ENCODE measurements around the gene DSG2. TPM values are rescaled to one million over a fixed set of nuclear protein-coding genes. Genes with fewer than 3 reads are reported as not detected.

The DSG2 gene
- total RNA-seq, 1 experiment from 2014 or later, result 123 TPM

DNA sequence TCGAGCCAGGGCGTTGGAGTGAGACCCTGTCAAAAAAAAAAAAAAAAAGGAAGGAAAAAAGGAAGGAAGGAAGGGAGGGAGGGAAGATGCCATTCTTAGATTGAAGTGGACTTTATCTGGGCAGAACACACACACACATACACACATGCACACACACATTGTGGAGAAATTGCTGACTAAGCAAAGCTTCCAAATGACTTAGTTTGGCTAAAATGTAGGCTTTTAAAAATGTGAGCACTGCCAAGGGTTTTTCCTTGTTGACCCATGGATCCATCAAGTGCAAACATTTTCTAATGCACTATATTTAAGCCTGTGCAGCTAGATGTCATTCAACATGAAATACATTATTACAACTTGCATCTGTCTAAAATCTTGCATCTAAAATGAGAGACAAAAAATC lies 93.1 kb downstream of the DSG2 start:
- no peaks in the 10 kb centered on the region for H3K79me2 ChIP-seq (ENCODE audit: insufficient read depth, low read length)
- H3K27me3 ChIP-seq (ENCODE audit: insufficient read depth, low read length), result no peaks in the 10 kb centered on the region
- POLR2A ChIA-PET, result interaction anchor here (0.7 kb wide), 1 partner anchor 13 kb away, joined by 3 read pairs; no protein-coding TSS in a partner anchor
- no peak overlapping the region for H2AFZ ChIP-seq (ENCODE audit: low read depth, low read length, poor library complexity, severe bottlenecking)
- CTCF ChIA-PET, result no interaction called here
- no peak overlapping the region for H3K4me2 ChIP-seq (ENCODE audit: low read length)
- H3K4me1 ChIP-seq (ENCODE audit: control insufficient read depth in 1 of 2, insufficient read depth in 2 of 2, low read length in 2 of 2), result no peaks in the 10 kb centered on the region
- TF ChIP-seq ZFX (IDR thresholded peaks at IDR 0.05), result no peak
- TF ChIP-seq ELF1 (IDR thresholded peaks at IDR 0.05; ENCODE audit: borderline replicate concordance, low read depth), result no peak
- no peak overlapping the region for H3K27ac ChIP-seq (ENCODE audit: low read depth, low read length)
- intact Hi-C loops (cut with micrococcal nuclease), result no loop called here
- H3K9ac ChIP-seq (ENCODE audit: low read length), result no peak overlapping the region
- ATAC-seq (no peak), DNase-seq (ENCODE audit: low read depth, low spot score) (no peak)
- no peaks in the 10 kb centered on the region for H3K36me3 ChIP-seq (ENCODE audit: control insufficient read depth in 1 of 2, insufficient read depth in 2 of 2, low read length in 2 of 2)
- no peaks in the 10 kb centered on the region for H3K9me3 ChIP-seq (ENCODE audit: control insufficient read depth in 1 of 2, insufficient read depth in 1 of 2, low read depth in 1 of 2, low read length in 2 of 2)
- H3K9me2 ChIP-seq (ENCODE audit: insufficient read depth), result no peaks in the 10 kb centered on the region
- RAD21 ChIA-PET (ENCODE audit: low non-redundant PET in 1 of 2, low total read pairs in 2 of 2, uncharacterized antibody in 2 of 2, unreplicated experiment in 2 of 2), result no interaction called here
- no peaks in the 10 kb centered on the region for H4K20me1 ChIP-seq (ENCODE audit: insufficient read depth)
- BruUV-seq (replicated peaks), result no TSS peak
- H3K4me3 ChIP-seq (replicated peaks in 1 of 2; ENCODE audit: low read depth in 1 of 2, low read length in 2 of 2), result no peak overlapping the region

DNA sequence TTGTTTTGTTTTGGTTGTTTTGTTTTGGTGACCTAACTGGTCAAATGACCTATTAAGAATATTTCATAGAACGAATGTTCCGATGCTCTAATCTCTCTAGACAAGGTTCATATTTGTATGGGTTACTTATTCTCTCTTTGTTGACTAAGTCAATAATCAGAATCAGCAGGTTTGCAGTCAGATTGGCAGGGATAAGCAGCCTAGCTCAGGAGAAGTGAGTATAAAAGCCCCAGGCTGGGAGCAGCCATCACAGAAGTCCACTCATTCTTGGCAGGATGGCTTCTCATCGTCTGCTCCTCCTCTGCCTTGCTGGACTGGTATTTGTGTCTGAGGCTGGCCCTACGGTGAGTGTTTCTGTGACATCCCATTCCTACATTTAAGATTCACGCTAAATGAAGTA lies 93.7 kb downstream of the DSG2 start, which contains the start of gene TTR:
TTR (plus strand) TSS at position 250 of the 400 bp plus-strand sequence; CDS start at position 276, 26 bp downstream.
- no peak for DNase-seq (ENCODE audit: low read depth, low spot score)
- H3K27ac ChIP-seq (ENCODE audit: low read depth, low read length), result no peak within 1 kb of the TSS
- no peaks in the 10 kb centered on the region for H4K20me1 ChIP-seq (ENCODE audit: insufficient read depth)
- intact Hi-C loops (cut with micrococcal nuclease), result no loop called here
- no peak within 1 kb of the TSS for H3K4me3 ChIP-seq (replicated peaks in 1 of 2; ENCODE audit: low read depth in 1 of 2, low read length in 2 of 2)
- H2AFZ ChIP-seq (ENCODE audit: low read depth, low read length, poor library complexity, severe bottlenecking), result no peak within 1 kb of the TSS
- no peaks in the 10 kb centered on the region for H3K9me3 ChIP-seq (ENCODE audit: control insufficient read depth in 1 of 2, insufficient read depth in 1 of 2, low read depth in 1 of 2, low read length in 2 of 2)
- no peaks in the 10 kb centered on the region for H3K4me1 ChIP-seq (ENCODE audit: control insufficient read depth in 1 of 2, insufficient read depth in 2 of 2, low read length in 2 of 2)
- no peak within 1 kb of the TSS for H3K9ac ChIP-seq (ENCODE audit: low read length)
- no peak within 1 kb of the TSS for H3K4me2 ChIP-seq (ENCODE audit: low read length)
- H3K79me2 ChIP-seq (ENCODE audit: insufficient read depth, low read length), result no peaks in the 10 kb centered on the region
- ChIA-PET CTCF (no interaction called here), POLR2A (no interaction called here), RAD21 (ENCODE audit: low non-redundant PET in 1 of 2, low total read pairs in 2 of 2, uncharacterized antibody in 2 of 2, unreplicated experiment in 2 of 2) (no interaction called here)
- H3K27me3 ChIP-seq (ENCODE audit: insufficient read depth, low read length), result no peaks in the 10 kb centered on the region
- BruUV-seq (replicated peaks), result no TSS peak
- no peaks in the 10 kb centered on the region for H3K36me3 ChIP-seq (ENCODE audit: control insufficient read depth in 1 of 2, insufficient read depth in 2 of 2, low read length in 2 of 2)
- H3K9me2 ChIP-seq (ENCODE audit: insufficient read depth), result no peaks in the 10 kb centered on the region
- no peak for ATAC-seq
- TF ChIP-seq, protein P1, sequence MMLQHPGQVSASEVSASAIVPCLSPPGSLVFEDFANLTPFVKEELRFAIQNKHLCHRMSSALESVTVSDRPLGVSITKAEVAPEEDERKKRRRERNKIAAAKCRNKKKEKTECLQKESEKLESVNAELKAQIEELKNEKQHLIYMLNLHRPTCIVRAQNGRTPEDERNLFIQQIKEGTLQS (IDR thresholded peaks at IDR 0.05), result no peak
- TF ChIP-seq SP1 (IDR thresholded peaks at IDR 0.05; ENCODE audit: low read depth) (no peak), TCF7L2 (IDR thresholded peaks at IDR 0.05; ENCODE audit: borderline replicate concordance, extremely low read depth, insufficient read depth, insufficient read length) (no peak), EZH2 (IDR thresholded peaks at IDR 0.05) (no peak), ELF1 (IDR thresholded peaks at IDR 0.05; ENCODE audit: borderline replicate concordance, low read depth) (no peak), SRF (IDR thresholded peaks at IDR 0.05; ENCODE audit: low read depth) (no peak), CEBPB (IDR thresholded peaks at IDR 0.05; ENCODE audit: low read depth) (no peak), EGR1 (IDR thresholded peaks at IDR 0.05; ENCODE audit: low read depth) (no peak), POLR2A (IDR thresholded peaks at IDR 0.05; ENCODE audit: borderline replicate concordance, extremely low read depth, insufficient read depth, insufficient read length) (no peak), MAX (IDR thresholded peaks at IDR 0.05) (no peak), RAD21 (IDR thresholded peaks at IDR 0.05; ENCODE audit: low read depth) (no peak), POLR2AphosphoS5 (IDR thresholded peaks at IDR 0.05; ENCODE audit: low read depth, low read length) (no peak), ZBTB33 (IDR thresholded peaks at IDR 0.05; ENCODE audit: extremely low read depth, insufficient replicate concordance, low read length) (no peak), CBX3 (IDR thresholded peaks at IDR 0.05; ENCODE audit: low read depth) (no peak), ZFX (IDR thresholded peaks at IDR 0.05) (no peak)
- TF ChIP-seq, protein P2, sequence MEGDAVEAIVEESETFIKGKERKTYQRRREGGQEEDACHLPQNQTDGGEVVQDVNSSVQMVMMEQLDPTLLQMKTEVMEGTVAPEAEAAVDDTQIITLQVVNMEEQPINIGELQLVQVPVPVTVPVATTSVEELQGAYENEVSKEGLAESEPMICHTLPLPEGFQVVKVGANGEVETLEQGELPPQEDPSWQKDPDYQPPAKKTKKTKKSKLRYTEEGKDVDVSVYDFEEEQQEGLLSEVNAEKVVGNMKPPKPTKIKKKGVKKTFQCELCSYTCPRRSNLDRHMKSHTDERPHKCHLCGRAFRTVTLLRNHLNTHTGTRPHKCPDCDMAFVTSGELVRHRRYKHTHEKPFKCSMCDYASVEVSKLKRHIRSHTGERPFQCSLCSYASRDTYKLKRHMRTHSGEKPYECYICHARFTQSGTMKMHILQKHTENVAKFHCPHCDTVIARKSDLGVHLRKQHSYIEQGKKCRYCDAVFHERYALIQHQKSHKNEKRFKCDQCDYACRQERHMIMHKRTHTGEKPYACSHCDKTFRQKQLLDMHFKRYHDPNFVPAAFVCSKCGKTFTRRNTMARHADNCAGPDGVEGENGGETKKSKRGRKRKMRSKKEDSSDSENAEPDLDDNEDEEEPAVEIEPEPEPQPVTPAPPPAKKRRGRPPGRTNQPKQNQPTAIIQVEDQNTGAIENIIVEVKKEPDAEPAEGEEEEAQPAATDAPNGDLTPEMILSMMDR (IDR thresholded peaks at IDR 0.05 in 2 of 3, conservative IDR thresholded peaks at IDR 0.05 in 1 of 3; ENCODE audit: borderline replicate concordance in 1 of 3, insufficient read depth in 1 of 3, low read depth in 2 of 3, low read length in 2 of 3), result no peak

All from HCT116 (cell line).